HG02642 (cell line): Measurements from ENCODE around the gene LCP1.

Experiments used
- ATAC-seq: cut with Tn5 transposase; IDR thresholded peaks from one replicate; pipeline ENCODE4 v1.9.1; 2021; ENCODE audit warnings: mild to moderate bottlenecking; ENCODE audit not compliant: unreplicated experiment, poor library complexity

LCP1 gene

GRCh38 chr13:46134494-46134893, 47.5 kb downstream of the LCP1 start:
- no peak for ATAC-seq

DNA sequence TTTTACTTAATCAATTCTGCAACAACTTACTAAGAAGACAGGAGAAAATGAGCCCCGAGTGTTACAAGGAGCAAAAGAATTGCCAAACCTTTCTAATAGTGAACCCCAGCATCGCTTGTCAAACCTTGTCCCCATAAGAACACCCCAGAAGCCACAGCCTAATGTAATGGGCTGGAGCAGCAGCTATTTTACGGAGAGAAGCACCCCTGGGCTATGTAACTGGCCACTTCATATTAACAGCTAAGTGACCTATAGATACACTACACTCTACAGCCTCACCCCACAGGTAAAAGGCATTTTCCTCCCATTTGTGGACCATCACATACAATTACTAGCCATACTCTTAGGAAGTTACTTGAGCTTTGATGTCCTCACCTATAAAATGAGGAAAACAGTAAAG, 49.9 kb downstream of the LCP1 start:
- no peak for ATAC-seq

DNA sequence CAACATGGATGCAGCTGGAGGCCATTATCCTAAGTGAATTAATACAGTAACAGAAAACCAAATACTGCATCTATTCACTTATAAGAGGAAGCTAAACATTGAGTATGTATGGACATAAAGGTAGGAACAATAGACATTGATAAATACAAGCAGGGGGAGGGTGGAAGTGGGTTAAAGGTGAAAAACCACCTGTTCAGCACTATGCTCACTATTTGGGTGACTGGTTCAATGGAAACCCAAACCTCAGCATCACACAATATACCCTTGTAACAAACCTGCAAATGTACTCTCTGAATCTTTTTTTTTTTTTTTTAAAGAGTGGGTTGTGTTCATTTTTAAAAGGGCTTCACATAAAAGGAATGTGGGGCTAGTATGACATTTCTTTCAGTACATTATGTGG, 50.3 kb downstream of the LCP1 start:
- ATAC-seq, result no peak

DNA sequence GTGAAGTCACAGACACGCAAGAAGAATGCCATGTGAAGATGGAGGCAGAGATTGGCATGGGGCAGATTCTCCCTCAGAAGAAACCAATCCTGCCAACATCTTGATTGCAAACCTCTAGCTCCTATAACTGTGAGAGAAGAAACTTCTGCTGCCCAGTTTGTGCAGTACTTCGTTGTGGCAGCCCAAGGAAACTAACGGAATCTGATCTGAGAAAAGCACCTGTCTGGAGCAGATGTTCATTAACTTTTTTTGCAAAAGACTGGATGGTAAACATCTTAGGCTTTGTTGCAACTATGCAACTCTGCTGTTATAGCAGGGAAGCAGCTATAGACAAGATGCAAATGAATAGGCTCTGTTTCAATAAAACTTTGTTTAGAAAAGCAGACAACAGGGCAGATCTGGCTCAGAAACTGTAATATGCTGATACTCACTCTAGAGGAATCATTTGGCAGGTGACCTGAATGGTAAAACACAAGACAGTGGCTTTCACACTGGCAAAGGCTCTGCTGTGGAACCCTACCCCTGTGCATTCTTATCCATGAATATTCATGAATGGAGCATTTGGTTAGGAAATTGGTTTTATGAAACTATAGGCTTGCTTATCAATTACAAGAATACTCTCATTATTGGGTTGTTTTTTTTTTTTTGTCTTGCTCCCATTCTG, 51.9 kb downstream of the LCP1 start:
- ATAC-seq, result no peak

GRCh38 chr13:46129124-46129523, 52.9 kb downstream of the LCP1 start:
- no peak for ATAC-seq

GRCh38 chr13:46127358-46128023, 54.5 kb downstream of the LCP1 start:
- ATAC-seq, result no peak

DNA sequence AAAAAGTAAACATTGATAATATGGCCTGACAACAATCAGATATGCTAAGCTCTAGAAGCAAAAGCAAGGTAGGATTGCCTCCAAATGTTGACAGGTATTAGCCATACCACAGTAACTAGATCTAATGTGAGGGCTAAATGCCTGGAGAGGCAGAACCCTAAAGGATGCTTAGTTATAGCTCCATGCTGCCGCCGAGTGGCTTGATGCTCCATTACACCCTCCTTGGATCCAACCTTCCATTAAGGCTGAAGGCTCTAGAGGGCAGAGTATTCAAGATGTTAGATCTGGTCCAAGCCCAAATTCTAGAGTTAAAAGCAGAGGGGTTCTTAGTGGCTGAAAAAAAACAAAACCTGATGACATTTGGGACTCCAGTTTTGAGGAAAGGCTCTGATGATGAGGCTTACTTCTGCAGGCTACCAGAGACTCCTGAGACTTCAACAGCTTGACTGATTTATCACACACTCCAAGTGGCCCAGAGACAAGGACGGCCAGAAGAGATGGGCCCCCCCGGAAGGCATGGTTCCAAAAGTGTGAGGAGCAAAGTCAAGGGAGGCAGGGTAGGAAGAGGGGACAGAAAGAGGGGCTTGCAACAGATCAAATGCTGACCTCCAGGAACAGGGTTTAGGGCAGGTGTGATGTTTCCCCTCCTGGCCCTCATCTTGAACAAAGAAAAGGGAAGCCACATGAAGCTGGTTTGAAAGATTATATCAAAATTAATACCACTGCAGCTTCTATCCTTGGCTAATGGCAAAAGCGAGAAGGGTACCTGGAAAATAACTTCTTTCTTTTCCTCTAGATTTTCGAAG, 55.2 kb downstream of the LCP1 start:
- peak; percentile 69 for ATAC-seq

- no peak for ATAC-seq
Observed at GRCh38 chr13:46126056-46126455, 55.9 kb downstream of the LCP1 start.

DNA sequence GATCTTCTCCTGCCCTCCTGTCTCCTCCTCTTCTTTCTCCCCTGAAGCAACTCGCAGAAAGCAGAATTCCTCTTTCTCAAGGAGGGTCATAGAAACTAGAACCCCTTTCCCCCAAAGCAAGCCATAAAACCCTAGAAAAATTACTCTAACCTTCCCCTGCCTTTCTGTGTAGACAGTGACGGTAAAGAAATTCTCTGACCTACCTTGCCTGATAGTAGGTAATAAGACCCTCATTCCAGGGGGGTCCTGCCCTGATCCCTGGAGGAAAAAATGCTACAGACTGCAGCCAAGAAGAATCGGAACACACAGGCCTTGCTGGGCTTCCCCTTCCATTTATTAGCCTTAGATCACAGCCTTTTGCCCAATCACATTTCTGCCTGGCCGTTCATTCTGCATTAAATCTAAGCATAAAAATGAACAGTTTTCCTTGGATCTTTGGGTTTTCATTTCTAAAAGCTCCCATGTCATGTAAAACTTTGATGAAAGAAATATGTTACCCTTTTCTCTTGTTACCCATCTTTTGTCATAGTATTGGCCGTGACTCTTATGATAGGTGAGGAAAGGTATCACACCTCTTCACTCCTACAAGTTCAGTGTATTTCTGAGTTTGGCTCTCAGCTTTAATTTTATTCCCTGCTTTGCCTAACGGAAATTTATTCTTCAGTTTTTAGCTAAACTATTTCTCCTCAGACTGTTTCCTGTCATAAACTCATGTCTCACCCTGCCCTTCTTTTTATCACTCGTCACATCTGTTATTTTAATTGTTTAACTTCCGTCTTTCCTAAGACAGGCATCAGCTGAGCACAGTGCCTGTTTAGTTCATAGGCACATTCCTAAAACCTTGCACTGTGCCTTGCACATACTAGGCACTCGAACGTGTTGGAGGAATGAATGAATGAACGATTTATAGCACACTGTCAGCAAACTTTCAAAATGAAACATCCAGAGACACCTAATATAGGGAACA, 56.7 kb downstream of the LCP1 start:
- no peak for ATAC-seq

DNA sequence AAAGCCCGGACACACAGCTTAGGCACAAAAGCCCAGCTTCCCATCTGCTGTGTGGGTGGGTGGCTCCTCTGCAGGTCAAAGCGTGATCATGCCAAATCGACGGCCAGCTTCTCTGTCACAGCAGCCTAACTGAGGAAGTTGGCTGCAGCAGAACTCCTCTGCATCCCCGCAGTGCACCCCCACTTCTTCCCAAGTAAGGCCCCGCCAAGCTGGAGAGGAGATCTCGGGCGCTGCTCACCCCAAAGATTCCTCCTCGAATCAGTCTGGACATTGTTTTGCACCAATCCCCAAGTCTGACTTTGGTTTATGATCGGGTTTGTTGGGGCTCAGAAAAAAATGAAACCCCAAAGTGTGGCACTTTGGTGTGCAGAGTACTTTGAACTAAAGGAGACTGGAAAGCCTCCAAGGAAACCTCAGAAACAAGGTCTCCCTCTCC, 57.4 kb downstream of the LCP1 start:
- ATAC-seq, result no peak

GRCh38 chr13:46122304-46122703, 59.7 kb downstream of the LCP1 start:
- no peak for ATAC-seq

- ATAC-seq, result no peak
Observed at GRCh38 chr13:46121597-46122163, 60.3 kb downstream of the LCP1 start.

DNA sequence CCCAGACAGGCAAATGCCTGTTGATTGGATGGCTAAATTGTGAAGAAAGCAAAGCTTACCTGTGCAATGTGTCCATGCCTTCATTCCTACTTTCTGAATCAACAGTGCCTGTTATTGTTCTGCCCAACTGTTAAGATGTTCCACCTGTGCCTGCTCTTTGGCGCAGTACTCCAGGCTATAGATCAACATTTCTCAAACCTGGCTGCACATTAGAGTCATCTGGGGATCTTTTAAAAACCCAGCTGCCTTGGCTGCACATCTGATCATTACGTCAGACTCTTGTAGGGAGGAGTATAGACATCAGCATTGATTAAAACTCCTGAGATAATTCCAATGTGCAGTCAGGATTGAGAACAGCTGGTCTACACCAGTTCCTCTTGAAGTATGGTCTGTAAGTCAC, 60.9 kb downstream of the LCP1 start:
- no peak for ATAC-seq

GRCh38 chr13:46119883-46120614, 61.9 kb downstream of the LCP1 start:
- no peak for ATAC-seq

DNA sequence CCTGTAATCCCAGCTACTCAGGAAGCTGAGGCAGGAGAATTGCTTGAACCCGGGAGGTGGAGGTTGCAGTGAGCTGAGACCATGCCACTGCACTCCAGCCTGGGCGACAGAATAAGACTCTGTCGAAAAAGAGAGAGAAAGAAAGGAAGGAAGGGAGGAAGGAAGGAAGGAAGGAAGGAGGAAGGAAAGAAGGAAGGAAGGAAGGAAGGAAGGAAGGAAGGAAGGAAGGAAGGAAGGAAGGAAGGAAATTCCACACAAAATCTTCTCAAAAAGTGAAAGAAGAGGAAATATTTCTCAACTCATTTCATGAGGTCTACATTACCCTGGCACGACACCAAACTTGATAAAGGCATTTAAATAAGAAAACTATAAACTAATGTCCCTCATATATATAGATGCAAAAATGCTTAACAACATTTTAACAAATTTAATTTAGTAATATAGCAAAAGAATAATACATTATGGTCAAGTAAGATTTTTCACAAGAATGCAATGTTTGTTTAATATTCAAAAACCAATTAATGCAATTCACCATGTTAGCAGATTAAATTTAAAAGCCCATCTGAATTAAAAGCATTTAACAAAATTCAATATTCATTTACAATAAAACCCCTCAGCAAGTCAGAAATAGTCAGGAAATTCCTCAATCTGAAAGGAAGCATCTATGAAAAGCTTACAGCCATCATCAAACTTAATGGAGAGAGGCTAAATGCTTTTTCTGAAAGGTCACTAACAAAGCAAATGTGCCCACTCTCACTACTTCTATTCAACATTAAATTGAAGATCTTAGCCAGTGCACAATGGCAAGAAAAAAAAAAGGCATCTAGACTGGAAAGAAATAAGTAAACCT, 65.1 kb downstream of the LCP1 start:
- ATAC-seq, result no peak

DNA sequence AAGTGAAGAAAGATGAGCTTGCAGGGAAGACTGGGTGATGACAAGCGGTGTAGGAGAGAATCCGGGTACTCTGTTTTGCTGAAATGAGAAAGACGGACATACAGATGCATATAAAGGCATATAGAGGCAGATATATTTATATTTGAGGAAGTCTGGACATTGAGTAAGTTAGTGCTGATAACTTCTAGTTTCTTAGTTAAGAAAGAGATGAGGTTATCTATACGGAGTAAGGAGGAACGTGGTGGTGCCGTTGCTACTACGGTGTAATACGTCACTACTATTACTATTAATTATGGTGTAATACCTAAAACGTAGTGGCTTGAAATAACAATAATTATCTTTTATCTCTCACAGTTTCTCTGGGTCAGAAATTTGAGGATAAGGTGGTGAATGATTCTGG, 67.4 kb downstream of the LCP1 start:
- no peak for ATAC-seq

GRCh38 chr13:46113596-46113995, 68.4 kb downstream of the LCP1 start:
- ATAC-seq, result no peak

DNA sequence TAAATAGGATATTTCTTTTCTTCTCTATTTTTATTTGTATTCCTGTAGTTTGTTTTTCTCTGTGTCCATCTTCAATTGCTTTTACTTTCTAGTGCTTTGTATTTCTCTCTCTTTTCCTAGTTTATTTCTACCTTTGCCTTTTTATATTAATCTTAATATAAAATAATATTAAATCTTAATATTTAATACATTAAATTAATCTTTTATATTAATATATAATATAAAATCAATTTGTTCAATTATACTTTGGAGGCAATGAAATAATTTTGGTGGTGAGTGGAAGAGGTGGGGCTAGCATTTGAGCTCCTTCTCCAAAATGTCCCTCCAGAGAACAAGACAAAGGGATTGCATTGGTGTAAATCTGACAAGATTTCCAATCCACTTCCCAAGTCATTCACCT, 70.8 kb downstream of the LCP1 start:
- ATAC-seq, result no peak
